ENCODE measurements around the gene TMEM132C.

TMEM132C gene

DNA sequence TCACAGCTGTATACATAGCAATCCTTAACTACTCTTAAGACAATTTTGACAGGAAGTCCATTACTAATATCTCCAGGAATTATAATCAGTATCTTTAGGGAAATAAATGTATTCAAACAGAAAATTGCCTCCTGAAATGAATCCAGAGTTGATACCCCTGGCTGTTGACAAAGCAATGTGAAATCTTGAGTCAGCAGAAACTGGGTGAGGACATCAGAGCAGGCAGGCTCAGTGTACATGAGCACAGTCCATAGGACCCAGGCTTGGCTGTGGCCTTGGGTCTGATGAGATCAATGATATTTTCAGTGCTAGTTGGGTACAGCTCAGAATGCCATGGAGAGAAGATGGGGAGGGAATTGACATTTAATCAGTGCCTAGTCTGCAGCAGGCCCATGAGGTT lies 405.5 kb downstream of the TMEM132C start:
- H3K27ac Mint-ChIP-seq, result no peak overlapping the region
- H3K9me3 Mint-ChIP-seq, result no peaks in the 10 kb centered on the region
- H3K27me3 Mint-ChIP-seq, result no peaks in the 10 kb centered on the region
- intact Hi-C loops (cut with micrococcal nuclease), result no loop called here
- no peak overlapping the region for H3K4me3 Mint-ChIP-seq
- no peaks in the 10 kb centered on the region for H3K36me3 Mint-ChIP-seq (ENCODE audit: low read depth)
- H3K4me1 Mint-ChIP-seq (ENCODE audit: low read depth), result no peaks in the 10 kb centered on the region

- Mint-ChIP-seq H3K36me3 (ENCODE audit: low read depth) (no peaks in the 10 kb centered on the region), H3K9me3 (no peaks in the 10 kb centered on the region), H3K4me1 (ENCODE audit: low read depth) (no peaks in the 10 kb centered on the region), H3K27me3 (no peaks in the 10 kb centered on the region), H3K27ac (no peak overlapping the region), H3K4me3 (no peak overlapping the region)
- intact Hi-C loops (cut with micrococcal nuclease), result no loop called here
Observed at GRCh38 chr12:128672893-128673292, 405.9 kb downstream of the TMEM132C start.

GRCh38 chr12:128675576-128675975 lies 408.6 kb downstream of the TMEM132C start:
- H3K9me3 Mint-ChIP-seq, result no peaks in the 10 kb centered on the region
- H3K27ac Mint-ChIP-seq, result no peak overlapping the region
- H3K27me3 Mint-ChIP-seq, result no peaks in the 10 kb centered on the region
- intact Hi-C loops (cut with micrococcal nuclease), result no loop called here
- H3K36me3 Mint-ChIP-seq (ENCODE audit: low read depth), result no peaks in the 10 kb centered on the region
- H3K4me3 Mint-ChIP-seq, result no peak overlapping the region
- no peaks in the 10 kb centered on the region for H3K4me1 Mint-ChIP-seq (ENCODE audit: low read depth)

GRCh38 chr12:128680555-128680954 lies 413.6 kb downstream of the TMEM132C start:
- no peaks in the 10 kb centered on the region for H3K27me3 Mint-ChIP-seq
- H3K9me3 Mint-ChIP-seq, result no peaks in the 10 kb centered on the region
- H3K27ac Mint-ChIP-seq, result no peak overlapping the region
- no peak overlapping the region for H3K4me3 Mint-ChIP-seq
- intact Hi-C loops (cut with micrococcal nuclease), result no loop called here
- H3K36me3 Mint-ChIP-seq (ENCODE audit: low read depth), result no peaks in the 10 kb centered on the region
- no peaks in the 10 kb centered on the region for H3K4me1 Mint-ChIP-seq (ENCODE audit: low read depth)

GRCh38 chr12:128682548-128683275 lies 415.7 kb downstream of the TMEM132C start:
- H3K4me3 Mint-ChIP-seq, result no peak overlapping the region
- H3K36me3 Mint-ChIP-seq (ENCODE audit: low read depth), result no peaks in the 10 kb centered on the region
- H3K9me3 Mint-ChIP-seq, result no peaks in the 10 kb centered on the region
- H3K27ac Mint-ChIP-seq, result no peak overlapping the region
- intact Hi-C loops (cut with micrococcal nuclease), result no loop called here
- H3K27me3 Mint-ChIP-seq, result no peaks in the 10 kb centered on the region
- no peaks in the 10 kb centered on the region for H3K4me1 Mint-ChIP-seq (ENCODE audit: low read depth)

DNA sequence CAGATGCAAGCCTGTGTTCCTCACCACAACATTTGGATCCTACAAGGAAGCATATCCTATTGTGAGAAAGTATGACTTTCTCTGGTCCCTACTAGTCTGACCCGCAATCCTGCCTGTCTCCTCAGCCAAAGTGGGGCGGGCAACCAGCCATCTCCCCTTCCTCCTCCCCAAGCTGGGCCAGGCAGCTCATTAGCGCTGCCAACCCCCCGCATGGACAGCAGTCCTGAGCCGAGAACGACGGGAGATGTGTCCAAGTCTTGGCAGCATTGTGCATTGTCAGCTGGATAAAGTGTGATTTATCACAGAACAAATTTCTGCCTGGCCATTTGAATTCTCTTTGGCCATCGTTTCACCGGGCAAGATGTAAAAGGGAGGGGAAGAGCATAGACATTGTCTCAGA lies 417.4 kb downstream of the TMEM132C start:
- Mint-ChIP-seq H3K9me3 (no peaks in the 10 kb centered on the region), H3K27me3 (no peaks in the 10 kb centered on the region), H3K4me3 (no peak overlapping the region), H3K36me3 (ENCODE audit: low read depth) (no peaks in the 10 kb centered on the region), H3K27ac (no peak overlapping the region), H3K4me1 (ENCODE audit: low read depth) (no peaks in the 10 kb centered on the region)
- intact Hi-C loops (cut with micrococcal nuclease), result no loop called here

GRCh38 chr12:128685903-128686475 lies 419.0 kb downstream of the TMEM132C start:
- Mint-ChIP-seq H3K27me3 (no peaks in the 10 kb centered on the region), H3K9me3 (no peaks in the 10 kb centered on the region), H3K27ac (no peak overlapping the region)

GRCh38 chr12:128687851-128688250 lies 420.9 kb downstream of the TMEM132C start:
- intact Hi-C loops (cut with micrococcal nuclease), result no loop called here
- Mint-ChIP-seq H3K27ac (no peak overlapping the region), H3K36me3 (ENCODE audit: low read depth) (no peaks in the 10 kb centered on the region), H3K4me3 (no peak overlapping the region), H3K4me1 (ENCODE audit: low read depth) (no peaks in the 10 kb centered on the region), H3K9me3 (no peaks in the 10 kb centered on the region), H3K27me3 (no peaks in the 10 kb centered on the region)

More at GRCh38 chr12:128685903-128686475, 419.0 kb downstream of the TMEM132C start:
- H3K4me1 Mint-ChIP-seq (ENCODE audit: low read depth), result no peaks in the 10 kb centered on the region
- H3K36me3 Mint-ChIP-seq (ENCODE audit: low read depth), result no peaks in the 10 kb centered on the region
- H3K4me3 Mint-ChIP-seq, result no peak overlapping the region
- intact Hi-C loops (cut with micrococcal nuclease), result no loop called here

DNA sequence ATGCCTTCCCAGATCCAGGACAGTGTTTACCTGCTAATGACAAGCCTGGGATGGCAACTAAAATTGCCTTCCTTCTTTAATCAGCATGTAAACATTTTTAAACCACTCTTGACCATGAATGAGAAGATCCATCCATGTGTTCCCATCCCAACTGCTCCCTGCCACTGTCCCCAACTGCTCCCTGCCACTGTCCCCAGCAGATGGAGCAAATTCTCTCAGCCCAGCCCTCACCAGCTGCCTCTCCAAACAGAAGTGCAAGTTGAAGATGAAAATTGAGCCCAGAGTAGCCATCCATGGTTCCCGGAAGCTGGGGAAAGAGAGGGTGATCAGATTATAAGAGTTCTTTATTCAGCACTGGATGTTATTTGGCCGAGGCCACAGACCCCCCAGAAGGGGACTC lies 423.7 kb downstream of the TMEM132C start:
- intact Hi-C loops (cut with micrococcal nuclease), result no loop called here
- Mint-ChIP-seq H3K4me3 (no peak overlapping the region), H3K9me3 (no peaks in the 10 kb centered on the region)

GRCh38 chr12:128693115-128693514 lies 426.1 kb downstream of the TMEM132C start:
- Mint-ChIP-seq H3K9me3 (no peaks in the 10 kb centered on the region), H3K4me3 (no peak overlapping the region), H3K27ac (no peak overlapping the region), H3K27me3 (no peaks in the 10 kb centered on the region), H3K36me3 (ENCODE audit: low read depth) (no peaks in the 10 kb centered on the region), H3K4me1 (ENCODE audit: low read depth) (no peaks in the 10 kb centered on the region)
- intact Hi-C loops (cut with micrococcal nuclease), result no loop called here

More for the DNA sequence above, 423.7 kb downstream of the TMEM132C start:
- Mint-ChIP-seq H3K4me1 (ENCODE audit: low read depth) (no peaks in the 10 kb centered on the region), H3K27ac (no peak overlapping the region), H3K36me3 (ENCODE audit: low read depth) (no peaks in the 10 kb centered on the region), H3K27me3 (no peaks in the 10 kb centered on the region)

DNA sequence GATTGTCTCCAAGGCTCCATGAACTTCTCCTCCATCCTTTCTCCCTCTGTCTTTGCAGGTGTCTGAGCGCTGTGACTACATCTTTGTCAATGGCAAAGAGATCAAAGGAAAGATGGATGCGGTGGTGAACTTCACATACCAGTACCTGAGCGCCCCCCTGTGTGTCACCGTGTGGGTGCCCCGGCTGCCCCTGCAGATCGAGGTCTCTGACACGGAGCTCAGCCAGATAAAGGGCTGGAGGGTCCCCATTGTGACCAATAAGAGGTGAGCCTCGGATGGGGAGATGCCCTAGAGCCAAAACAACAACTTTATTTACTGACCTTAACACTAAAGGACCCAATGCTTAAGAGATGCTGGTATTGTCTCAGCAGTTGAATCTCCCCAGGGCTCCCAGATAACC lies 426.8 kb downstream of the TMEM132C start:
- no peaks in the 10 kb centered on the region for H3K9me3 Mint-ChIP-seq
- intact Hi-C loops (cut with micrococcal nuclease), result no loop called here
- H3K4me1 Mint-ChIP-seq (ENCODE audit: low read depth), result no peaks in the 10 kb centered on the region

DNA sequence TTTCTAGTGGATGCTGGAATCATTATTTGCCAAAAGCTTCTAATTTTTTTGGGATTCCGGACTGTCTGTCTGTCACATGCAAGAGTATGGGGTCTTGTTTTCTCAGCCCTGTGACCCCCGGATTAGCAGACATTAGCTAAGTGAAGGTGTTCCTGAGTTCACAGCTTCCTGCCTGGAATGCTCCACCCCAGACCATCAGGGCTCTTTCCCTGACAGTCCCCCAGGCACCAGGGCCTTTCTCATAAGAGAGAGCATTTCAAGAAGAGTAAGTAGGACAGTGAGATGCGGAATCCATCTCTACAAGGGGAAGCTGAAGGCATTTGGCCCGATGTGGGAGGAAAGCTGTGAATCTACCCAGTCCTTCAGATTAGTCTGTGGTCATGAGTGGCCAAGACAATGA lies 427.5 kb downstream of the TMEM132C start:
- H3K27ac Mint-ChIP-seq, result no peak overlapping the region
- no peaks in the 10 kb centered on the region for H3K9me3 Mint-ChIP-seq
- H3K27me3 Mint-ChIP-seq, result no peaks in the 10 kb centered on the region
- no peak overlapping the region for H3K4me3 Mint-ChIP-seq
- intact Hi-C loops (cut with micrococcal nuclease), result no loop called here
- H3K36me3 Mint-ChIP-seq (ENCODE audit: low read depth), result no peaks in the 10 kb centered on the region
- H3K4me1 Mint-ChIP-seq (ENCODE audit: low read depth), result no peaks in the 10 kb centered on the region

More for the DNA sequence above, 426.8 kb downstream of the TMEM132C start:
- Mint-ChIP-seq H3K27ac (no peak overlapping the region), H3K36me3 (ENCODE audit: low read depth) (no peaks in the 10 kb centered on the region), H3K4me3 (no peak overlapping the region), H3K27me3 (no peaks in the 10 kb centered on the region)

GRCh38 chr12:128695697-128696096 lies 428.7 kb downstream of the TMEM132C start:
- intact Hi-C loops (cut with micrococcal nuclease), result no loop called here
- H3K4me3 Mint-ChIP-seq, result no peak overlapping the region
- H3K9me3 Mint-ChIP-seq, result no peaks in the 10 kb centered on the region
- no peaks in the 10 kb centered on the region for H3K4me1 Mint-ChIP-seq (ENCODE audit: low read depth)
- H3K27me3 Mint-ChIP-seq, result no peaks in the 10 kb centered on the region
- H3K27ac Mint-ChIP-seq, result no peak overlapping the region
- no peaks in the 10 kb centered on the region for H3K36me3 Mint-ChIP-seq (ENCODE audit: low read depth)

DNA sequence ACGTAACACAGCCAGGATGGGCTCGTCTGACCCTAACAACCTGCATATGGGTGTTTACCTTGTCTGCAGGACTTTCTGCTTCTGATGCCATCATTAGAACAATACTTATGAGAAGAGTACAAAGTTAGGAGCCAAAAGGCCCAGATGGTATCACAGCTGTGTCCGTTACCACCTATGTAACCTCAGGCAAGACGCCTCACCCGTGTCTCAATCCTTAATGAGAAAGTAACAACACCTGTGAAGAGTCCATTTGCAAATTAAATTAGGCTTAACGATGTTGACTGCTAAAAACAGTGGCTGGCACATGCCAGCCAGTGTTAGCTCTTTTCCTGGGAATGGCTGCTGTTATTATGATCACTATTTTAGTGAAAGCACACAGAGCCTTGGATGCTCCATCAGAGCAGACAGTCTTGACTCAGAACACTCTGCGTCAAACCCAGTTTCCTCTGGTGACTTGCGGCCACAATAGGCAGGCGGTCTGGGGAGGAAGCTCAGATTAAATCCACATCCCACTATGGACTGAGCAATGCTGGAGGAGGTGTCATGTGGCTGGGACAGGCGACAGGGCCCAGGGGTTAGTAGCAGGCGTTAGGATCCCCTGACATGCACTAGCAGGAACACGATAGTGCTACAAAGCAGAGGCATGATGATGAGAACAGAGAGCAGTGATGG lies 431.5 kb downstream of the TMEM132C start:
- intact Hi-C loops (cut with micrococcal nuclease), result no loop called here
- no peaks in the 10 kb centered on the region for H3K36me3 Mint-ChIP-seq (ENCODE audit: low read depth)
- no peaks in the 10 kb centered on the region for H3K9me3 Mint-ChIP-seq
- H3K4me1 Mint-ChIP-seq (ENCODE audit: low read depth), result no peaks in the 10 kb centered on the region
- no peak overlapping the region for H3K4me3 Mint-ChIP-seq
- no peak overlapping the region for H3K27ac Mint-ChIP-seq
- peaks cover 3% of the 10 kb centered on the region for H3K27me3 Mint-ChIP-seq

All from dendritic cell treated with granulocyte-macrophage colony-stimulating factor and Interleukin-4, amounts not matched to agents 40 ng/mL and 50 ng/mL, for 4 days (primary cell).